Suprapubic skin (tissue), 4 donors: ENCODE measurements around the gene CD44.

Source experiments
- CTCF ChIP-seq, 2 donors: fragments of 200-600 bp in 1 of 2; fragments of 450-650 bp in 1 of 2; sonication (generic) in 1 of 2; IDR thresholded peaks; one replicate each; pipeline ENCODE4 v1.5.1; 2016 to 2019; ENCODE audit warnings: antibody characterized with exemption in 2 of 2, mild to moderate bottlenecking in 1 of 2, moderate library complexity in 1 of 2
- EP300 ChIP-seq: sonication (generic); formaldehyde crosslinking; IDR thresholded peaks from one replicate; pipeline ENCODE4 v1.6.1; 2017; ENCODE audit warnings: antibody characterized with exemption
- POLR2A ChIP-seq, 2 donors: fragments of 450-650 bp; IDR thresholded peaks; one replicate each; pipeline ENCODE4 v1.6.1; 2017; ENCODE audit warnings: antibody characterized with exemption in 2 of 2, mild to moderate bottlenecking in 2 of 2, moderate library complexity in 2 of 2
- POLR2AphosphoS5 ChIP-seq, 3 donors: sonication (generic); formaldehyde crosslinking; IDR thresholded peaks; one replicate each; pipeline ENCODE4 v1.6.1; 2017; ENCODE audit warnings: antibody characterized with exemption in 3 of 3

- TF ChIP-seq POLR2AphosphoS5 (IDR thresholded peaks at IDR 0.05) = peak in 2 of 3 donors; percentile 18 to 56
- no peak for TF ChIP-seq POLR2A (IDR thresholded peaks at IDR 0.05)
- no peak for TF ChIP-seq CTCF (IDR thresholded peaks at IDR 0.05)
- TF ChIP-seq EP300 = no peak
Observed at GRCh38 chr11:35182317-35182939, 43.5 kb downstream of the CD44 start.
